Endothelial cell of umbilical vein (primary cell): ENCODE results near the gene ZNF74.
"Not testable (repeated sequence)": the region's sequence is repeated elsewhere in the genome, so short reads cannot be mapped to it uniquely, and the experiment has no call there.

Source experiments
- CTCF ChIP-seq, 2 donors: IDR thresholded peaks; 1 replicate in 1 of 2; 2 replicates in 1 of 2; pipeline ENCODE4 v1.5.1; 2011; ENCODE audit warnings: low read length in 2 of 2, mild to moderate bottlenecking in 2 of 2, moderate library complexity in 2 of 2, control low read depth in 1 of 2, inconsistent platforms in 1 of 2, low read depth in 1 of 2; ENCODE audit not compliant: insufficient read depth in 1 of 2; ENCODE audit errors: extremely low read depth in 1 of 2
- EZH2 ChIP-seq: IDR thresholded peaks from 2 replicates; pipeline ENCODE4 v1.6.1; 2012; ENCODE audit warnings: borderline replicate concordance, low read depth, mild to moderate bottlenecking, moderate library complexity, low read length, inconsistent platforms; ENCODE audit not compliant: severe bottlenecking
- GATA2 ChIP-seq: IDR thresholded peaks from 2 replicates; pipeline ENCODE4 v1.7.0; 2011; ENCODE audit warnings: low read depth, mild to moderate bottlenecking, moderate library complexity, mixed read lengths, low read length; ENCODE audit not compliant: insufficient read length, insufficient read depth
- MAX ChIP-seq: IDR thresholded peaks from 2 replicates; pipeline ENCODE4 v1.6.1; 2011; ENCODE audit not compliant: insufficient read depth, insufficient read length
- MYC ChIP-seq: IDR thresholded peaks from one replicate; pipeline ENCODE4 v1.6.1; 2011; ENCODE audit warnings: mild to moderate bottlenecking, low read depth, low read length
- POLR2A ChIP-seq: IDR thresholded peaks from 2 replicates; pipeline ENCODE4 v1.6.1; 2012; ENCODE audit warnings: low read depth, mild to moderate bottlenecking, control low read depth, low read length
- POLR2AphosphoS5 ChIP-seq: IDR thresholded peaks from 2 replicates; pipeline ENCODE4 v1.6.1; 2012; ENCODE audit warnings: low read depth, mild to moderate bottlenecking, control low read depth, low read length, moderate library complexity; ENCODE audit not compliant: insufficient read depth

DNA sequence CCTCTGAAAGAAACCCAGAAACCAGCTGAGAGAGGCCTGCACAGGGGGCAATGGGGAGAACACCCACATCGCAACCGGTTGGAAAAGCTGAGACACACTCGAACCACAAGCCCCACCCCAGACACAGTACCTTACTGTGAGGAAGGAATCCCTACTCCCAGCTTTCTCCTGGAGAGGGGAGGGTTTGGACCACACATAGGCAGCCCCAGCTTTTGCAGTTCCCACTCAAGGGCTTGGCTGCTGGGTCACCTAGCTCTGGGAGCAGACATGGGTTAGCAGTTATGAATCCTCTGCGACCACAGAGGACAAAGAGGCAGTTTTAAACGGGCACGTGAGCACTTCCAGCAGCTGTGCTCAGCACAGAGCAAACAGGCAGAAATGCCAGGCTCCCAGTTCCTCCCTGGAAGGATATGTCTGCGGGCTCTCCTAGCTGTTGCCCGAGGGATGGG, 21.5 kb upstream of the ZNF74 start:
- TF ChIP-seq CTCF (IDR thresholded peaks at IDR 0.05; ENCODE audit: extremely low read depth in 1 of 2, insufficient read depth in 1 of 2, low read depth in 1 of 2, low read length in 2 of 2); POLR2AphosphoS5; POLR2A; MAX; EZH2; MYC; GATA2: not testable (repeated sequence)
